WTC11 (cell line): ENCODE data around the gene TIMM13. TPM values are rescaled to one million over a fixed set of nuclear protein-coding genes. Genes with fewer than 3 reads are reported as not detected.

Source experiments
- ATAC-seq: fragments of 200-7000 bp; cut with Tn5 transposase; 2 replicates; pipeline ENCODE4 v1.10.0; 2021; ENCODE audit warnings: mild to moderate bottlenecking, moderate library complexity
- Bru-seq: library from RNA; stranded (reverse); fragments of 400-500 nt; gene quantifications from one replicate; lab custom pipeline; 2021; lab: Mats Ljungman, UMichigan
- CTCF ChIA-PET: fragments of 300-600 bp; sonication (Branson Sonifier 250); formaldehyde crosslinking; loops from one replicate; lab custom pipeline; 2021; ENCODE audit warnings: antibody characterized with exemption; lab: Charles Lee
- POLR2A ChIA-PET: fragments of 350-600 bp; sonication (Branson Sonifier 250); formaldehyde crosslinking; loops from one replicate; lab custom pipeline; 2021; ENCODE audit warnings: antibody characterized with exemption; lab: Charles Lee
- DNase-seq: peaks from one replicate; pipeline ENCODE4 v3.0.0; 2021; ENCODE audit warnings: low spot score
- H3K27ac Mint-ChIP-seq: 2 replicates; pipeline ENCODE4 v1.8.0; 2021; ENCODE audit warnings: mixed read lengths
- H3K27me3 Mint-ChIP-seq: 2 replicates; pipeline ENCODE4 v1.8.0; 2021; ENCODE audit warnings: low read depth, mild to moderate bottlenecking, moderate library complexity, mixed read lengths
- H3K36me3 Mint-ChIP-seq: 2 replicates; pipeline ENCODE4 v1.8.0; 2021; ENCODE audit warnings: mixed read lengths
- H3K4me1 Mint-ChIP-seq: 2 replicates; pipeline ENCODE4 v1.8.0; 2022; ENCODE audit warnings: mixed read lengths
- H3K4me3 Mint-ChIP-seq: 2 replicates; pipeline ENCODE4 v1.8.0; 2021; ENCODE audit warnings: mild to moderate bottlenecking, moderate library complexity, mixed read lengths
- H3K9me3 Mint-ChIP-seq: 2 replicates; pipeline ENCODE4 v1.8.0; 2021; ENCODE audit warnings: mixed read lengths
- CREB1 ChIP-seq: sonication (generic); formaldehyde crosslinking; IDR thresholded peaks from 2 replicates; pipeline ENCODE4 v1.8.0; 2023; ENCODE audit warnings: mild to moderate bottlenecking, missing genetic modification reagents
- CREM ChIP-seq: sonication (generic); formaldehyde crosslinking; IDR thresholded peaks from 2 replicates; pipeline ENCODE4 v1.8.1; 2022; ENCODE audit warnings: mild to moderate bottlenecking, missing genetic modification reagents, moderate library complexity
- E2F4 ChIP-seq: sonication (generic); formaldehyde crosslinking; IDR thresholded peaks from 2 replicates; pipeline ENCODE4 v1.8.1; 2022; ENCODE audit warnings: low read depth, mild to moderate bottlenecking, moderate library complexity, missing genetic modification reagents, borderline replicate concordance
- FOXK1 ChIP-seq: sonication (generic); formaldehyde crosslinking; IDR thresholded peaks from 2 replicates; pipeline ENCODE4 v1.8.0; 2022; ENCODE audit warnings: mild to moderate bottlenecking, moderate library complexity, missing genetic modification reagents
- GRHL2 ChIP-seq: fragments of 250-450 bp; sonication (Bioruptor Pico); IDR thresholded peaks from 2 replicates; pipeline ENCODE4 v1.8.0; 2022; ENCODE audit warnings: mild to moderate bottlenecking, moderate library complexity; ENCODE audit not compliant: insufficient replicate concordance, severe bottlenecking
- GTF2I ChIP-seq: fragments of 250-450 bp; sonication (Bioruptor Pico); conservative IDR thresholded peaks from 2 replicates; pipeline ENCODE4 v1.4.0; 2021; ENCODE audit warnings: mild to moderate bottlenecking
- HMGA2 ChIP-seq: fragments of 250-450 bp; sonication (Bioruptor Pico); IDR thresholded peaks from 2 replicates; pipeline ENCODE4 v1.4.0; 2021; ENCODE audit warnings: mild to moderate bottlenecking, moderate library complexity
- NFE2L1 ChIP-seq: sonication (generic); formaldehyde crosslinking; IDR thresholded peaks from 2 replicates; pipeline ENCODE4 v1.8.1; 2023; ENCODE audit warnings: missing genetic modification reagents
- NR1H2 ChIP-seq: sonication (generic); formaldehyde crosslinking; IDR thresholded peaks from 2 replicates; pipeline ENCODE4 v1.9.0; 2021; ENCODE audit warnings: mild to moderate bottlenecking, moderate library complexity, missing genetic modification reagents
- NR2C2 ChIP-seq: sonication (generic); formaldehyde crosslinking; IDR thresholded peaks from 2 replicates; pipeline ENCODE4 v1.8.0; 2022; ENCODE audit warnings: mild to moderate bottlenecking, missing genetic modification reagents
- RORB ChIP-seq: fragments of 250-450 bp; sonication (Bioruptor Pico); IDR thresholded peaks from 2 replicates; pipeline ENCODE4 v1.9.0; 2021; ENCODE audit warnings: mild to moderate bottlenecking
- SP1 ChIP-seq: sonication (generic); formaldehyde crosslinking; conservative IDR thresholded peaks from 2 replicates; pipeline ENCODE4 v1.8.1; 2022; ENCODE audit warnings: missing genetic modification reagents
- ZNF317 ChIP-seq: sonication (generic); formaldehyde crosslinking; IDR thresholded peaks from 2 replicates; pipeline ENCODE4 v1.8.1; 2023; ENCODE audit warnings: low read depth, mild to moderate bottlenecking, moderate library complexity, missing genetic modification reagents, borderline replicate concordance
- ZNF396 ChIP-seq: fragments of 250-450 bp; sonication (Bioruptor Pico); IDR thresholded peaks from 2 replicates; pipeline ENCODE4 v1.8.0; 2021; ENCODE audit warnings: mild to moderate bottlenecking, moderate library complexity, borderline replicate concordance
- ZSCAN18 ChIP-seq: fragments of 250-450 bp; sonication (Bioruptor Pico); IDR thresholded peaks from 2 replicates; pipeline ENCODE4 v2.1.2; 2022; ENCODE audit warnings: mild to moderate bottlenecking, moderate library complexity
- long read RNA-seq, 3 experiments: library from RNA in 1 of 3; library from capped mRNA in 1 of 3; library from polyadenylated mRNA in 1 of 3; unstranded in 2 of 3; stranded (forward) in 1 of 3; transcript quantifications; one replicate each; pipeline ENCODE4 v2.0.0, GENCODE V29; 2021
- total RNA-seq: library from RNA; stranded (reverse); gene quantifications from 3 replicates; pipeline ENCODE4 v1.2.3, GENCODE V29; 2021
- TF ChIP-seq, protein P1 (sequence below): sonication (generic); formaldehyde crosslinking; IDR thresholded peaks from 2 replicates; pipeline ENCODE4 v1.8.1; 2023; ENCODE audit warnings: mild to moderate bottlenecking, missing genetic modification reagents, borderline replicate concordance
- TF ChIP-seq, protein P2 (sequence below): sonication (generic); formaldehyde crosslinking; conservative IDR thresholded peaks from 2 replicates; pipeline ENCODE4 v1.8.1; 2022; ENCODE audit warnings: mild to moderate bottlenecking, missing genetic modification reagents
- TF ChIP-seq, protein P3 (sequence below): sonication (generic); formaldehyde crosslinking; IDR thresholded peaks from 2 replicates; pipeline ENCODE4 v1.8.1; 2022; ENCODE audit warnings: missing genetic modification reagents, borderline replicate concordance
- TF ChIP-seq, protein P4 (sequence below): fragments of 250-450 bp; sonication (Bioruptor Pico); conservative IDR thresholded peaks from 2 replicates; pipeline ENCODE4 v1.9.0; 2021; ENCODE audit warnings: mild to moderate bottlenecking
- TF ChIP-seq, protein P5 (sequence below): sonication (generic); formaldehyde crosslinking; IDR thresholded peaks from 2 replicates; pipeline ENCODE4 v1.8.0; 2022; ENCODE audit warnings: mild to moderate bottlenecking, missing genetic modification reagents

TIMM13 gene
- total RNA-seq: 296 to 342 TPM (median 309 TPM) in 3 replicates
- percentile 87 among the genes with signal in this experiment for Bru-seq, nascent RNA
- long read RNA-seq, experiment 1, transcript TIMM13-201 (3 exons, 1,973 nt): major isoform, 388 of 402 reads
- long read RNA-seq, experiment 1, partial matches to known transcripts: 8 of 402 reads
- long read RNA-seq, experiment 1, other reads (novel, unspliced or antisense): 5 of 402 reads
- long read RNA-seq, experiment 2, transcript TIMM13-201 (3 exons, 1,973 nt): major isoform, 345 of 377 reads
- long read RNA-seq, experiment 2, partial matches to known transcripts: 26 of 377 reads
- long read RNA-seq, experiment 2, other reads (novel, unspliced or antisense): 6 of 377 reads
- long read RNA-seq, experiment 3, transcript TIMM13-201 (3 exons, 1,973 nt): major isoform, 171 of 181 reads
- long read RNA-seq, experiment 3, partial matches to known transcripts: 8 of 181 reads
- long read RNA-seq, experiment 3, other reads (novel, unspliced or antisense): 2 of 181 reads

- Mint-ChIP-seq H3K36me3 (peaks cover 11% of the 10 kb centered on the region), H3K27me3 (no peaks in the 10 kb centered on the region), H3K27ac (peak within 1 kb of the TSS; percentile 97), H3K4me1 (peaks cover 27% of the 10 kb centered on the region), H3K9me3 (no peaks in the 10 kb centered on the region), H3K4me3 (peak within 1 kb of the TSS; percentile 88)
- ChIA-PET POLR2A (interaction anchor here (0.6 to 2.4 kb wide), 12 partner anchors 25 to 1113 kb away, joined by 3 to 14 read pairs (median 4); partner anchors contain the start of genes GADD45B, LMNB2 and LSM7), CTCF (interaction anchor here (0.6 to 3.0 kb wide), 15 partner anchors 11 to 1142 kb away, joined by 3 to 19 read pairs (median 5); partner anchors contain the start of genes GADD45B and LMNB2)
- ATAC-seq (peak; percentile 50), DNase-seq (peak; percentile 97)
- TF ChIP-seq RORB (CRISPR knock-in tag) (no peak), HMGA2 (no peak), ZSCAN18 (CRISPR knock-in tag) (no peak), CREB1 (0 out of 2 replicates have a peak, but pooled peaks have one; percentile 37), ZNF396 (CRISPR knock-in tag) (no peak), ZNF317 (CRISPR knock-in tag) (0 out of 2 replicates have a peak, but pooled peaks have one; percentile 29), CREM (CRISPR knock-in tag) (peak; percentile 98), GTF2I (CRISPR knock-in tag) (no peak), NR2C2 (CRISPR knock-in tag) (no peak), NR1H2 (CRISPR knock-in tag) (no peak), GRHL2 (no peak), SP1 (peak; percentile 48; the same call in 1 of the 2 replicates), E2F4 (CRISPR knock-in tag) (no peak), NFE2L1 (CRISPR knock-in tag) (peak; percentile 50; the same call in 1 of the 2 replicates), FOXK1 (peak; percentile 71)
- TF ChIP-seq, protein P1, sequence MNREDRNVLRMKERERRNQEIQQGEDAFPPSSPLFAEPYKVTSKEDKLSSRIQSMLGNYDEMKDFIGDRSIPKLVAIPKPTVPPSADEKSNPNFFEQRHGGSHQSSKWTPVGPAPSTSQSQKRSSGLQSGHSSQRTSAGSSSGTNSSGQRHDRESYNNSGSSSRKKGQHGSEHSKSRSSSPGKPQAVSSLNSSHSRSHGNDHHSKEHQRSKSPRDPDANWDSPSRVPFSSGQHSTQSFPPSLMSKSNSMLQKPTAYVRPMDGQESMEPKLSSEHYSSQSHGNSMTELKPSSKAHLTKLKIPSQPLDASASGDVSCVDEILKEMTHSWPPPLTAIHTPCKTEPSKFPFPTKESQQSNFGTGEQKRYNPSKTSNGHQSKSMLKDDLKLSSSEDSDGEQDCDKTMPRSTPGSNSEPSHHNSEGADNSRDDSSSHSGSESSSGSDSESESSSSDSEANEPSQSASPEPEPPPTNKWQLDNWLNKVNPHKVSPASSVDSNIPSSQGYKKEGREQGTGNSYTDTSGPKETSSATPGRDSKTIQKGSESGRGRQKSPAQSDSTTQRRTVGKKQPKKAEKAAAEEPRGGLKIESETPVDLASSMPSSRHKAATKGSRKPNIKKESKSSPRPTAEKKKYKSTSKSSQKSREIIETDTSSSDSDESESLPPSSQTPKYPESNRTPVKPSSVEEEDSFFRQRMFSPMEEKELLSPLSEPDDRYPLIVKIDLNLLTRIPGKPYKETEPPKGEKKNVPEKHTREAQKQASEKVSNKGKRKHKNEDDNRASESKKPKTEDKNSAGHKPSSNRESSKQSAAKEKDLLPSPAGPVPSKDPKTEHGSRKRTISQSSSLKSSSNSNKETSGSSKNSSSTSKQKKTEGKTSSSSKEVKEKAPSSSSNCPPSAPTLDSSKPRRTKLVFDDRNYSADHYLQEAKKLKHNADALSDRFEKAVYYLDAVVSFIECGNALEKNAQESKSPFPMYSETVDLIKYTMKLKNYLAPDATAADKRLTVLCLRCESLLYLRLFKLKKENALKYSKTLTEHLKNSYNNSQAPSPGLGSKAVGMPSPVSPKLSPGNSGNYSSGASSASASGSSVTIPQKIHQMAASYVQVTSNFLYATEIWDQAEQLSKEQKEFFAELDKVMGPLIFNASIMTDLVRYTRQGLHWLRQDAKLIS (CRISPR knock-in tag): no peak
- TF ChIP-seq, protein P2, sequence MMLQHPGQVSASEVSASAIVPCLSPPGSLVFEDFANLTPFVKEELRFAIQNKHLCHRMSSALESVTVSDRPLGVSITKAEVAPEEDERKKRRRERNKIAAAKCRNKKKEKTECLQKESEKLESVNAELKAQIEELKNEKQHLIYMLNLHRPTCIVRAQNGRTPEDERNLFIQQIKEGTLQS: no peak
- TF ChIP-seq, protein P3, sequence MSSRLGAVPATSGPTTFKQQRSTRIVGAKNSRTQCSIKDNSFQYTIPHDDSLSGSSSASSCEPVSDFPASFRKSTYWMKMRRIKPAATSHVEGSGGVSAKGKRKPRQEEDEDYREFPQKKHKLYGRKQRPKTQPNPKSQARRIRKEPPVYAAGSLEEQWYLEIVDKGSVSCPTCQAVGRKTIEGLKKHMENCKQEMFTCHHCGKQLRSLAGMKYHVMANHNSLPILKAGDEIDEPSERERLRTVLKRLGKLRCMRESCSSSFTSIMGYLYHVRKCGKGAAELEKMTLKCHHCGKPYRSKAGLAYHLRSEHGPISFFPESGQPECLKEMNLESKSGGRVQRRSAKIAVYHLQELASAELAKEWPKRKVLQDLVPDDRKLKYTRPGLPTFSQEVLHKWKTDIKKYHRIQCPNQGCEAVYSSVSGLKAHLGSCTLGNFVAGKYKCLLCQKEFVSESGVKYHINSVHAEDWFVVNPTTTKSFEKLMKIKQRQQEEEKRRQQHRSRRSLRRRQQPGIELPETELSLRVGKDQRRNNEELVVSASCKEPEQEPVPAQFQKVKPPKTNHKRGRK (CRISPR knock-in tag): no peak
- TF ChIP-seq, protein P4, sequence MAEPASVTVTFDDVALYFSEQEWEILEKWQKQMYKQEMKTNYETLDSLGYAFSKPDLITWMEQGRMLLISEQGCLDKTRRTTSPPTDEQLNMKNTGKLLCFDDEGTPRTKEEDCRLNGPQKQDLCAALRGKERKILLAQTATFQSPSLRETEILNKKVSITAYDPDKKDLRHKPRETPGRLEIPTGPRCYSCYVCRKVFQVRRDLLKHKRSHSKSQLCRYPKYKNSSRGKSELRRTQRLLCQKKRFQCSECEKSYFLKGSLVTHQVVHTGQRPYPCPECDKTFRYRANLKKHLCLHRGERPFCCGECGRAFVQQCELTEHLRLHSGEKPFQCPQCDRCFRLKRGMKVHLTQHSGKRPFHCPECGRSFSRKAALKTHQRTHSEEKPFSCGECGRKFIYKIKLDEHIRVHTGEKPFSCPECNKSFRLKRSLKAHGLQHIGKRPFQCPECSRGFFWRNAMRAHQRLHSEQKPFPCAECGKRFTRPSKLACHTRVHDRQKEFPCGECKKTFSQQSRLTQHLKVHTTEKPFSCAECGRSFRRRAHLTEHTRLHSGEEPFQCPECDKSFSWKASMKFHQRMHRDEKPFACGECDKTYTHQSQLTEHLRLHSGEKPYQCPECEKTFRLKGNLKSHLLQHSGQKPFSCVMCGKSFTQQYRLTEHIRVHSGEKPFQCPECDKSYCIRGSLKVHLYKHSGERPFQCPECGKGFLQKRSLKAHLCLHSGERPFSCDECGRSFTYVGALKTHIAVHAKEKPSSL (CRISPR knock-in tag): no peak
- TF ChIP-seq, protein P5, sequence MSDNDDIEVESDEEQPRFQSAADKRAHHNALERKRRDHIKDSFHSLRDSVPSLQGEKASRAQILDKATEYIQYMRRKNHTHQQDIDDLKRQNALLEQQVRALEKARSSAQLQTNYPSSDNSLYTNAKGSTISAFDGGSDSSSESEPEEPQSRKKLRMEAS (CRISPR knock-in tag): peak; percentile 88
Measured at GRCh38 chr19:2427429-2428320, at the start of gene TIMM13. Gene TIMM13 (minus strand): TSS chr19:2427586. CDS start chr19:2427533, 53 bp downstream.
